Breast epithelium (tissue), 4 donors: ENCODE results near the gene GPR148. TPM values are rescaled to one million over a fixed set of nuclear protein-coding genes. Genes with fewer than 3 reads are reported as not detected.

ENCODE experiments used
- DNase-seq, 2 donors: peaks; one replicate each; pipeline ENCODE4 v3.0.0-alpha.2; 2019; ENCODE audit warnings: low spot score in 2 of 2
- H3K27ac ChIP-seq, 2 donors: fragments of 200-600 bp; sonication (generic) in 1 of 2; one replicate each; pipeline ENCODE4 v1.5.1; 2016 to 2019; ENCODE audit warnings: mild to moderate bottlenecking in 1 of 2
- H3K27me3 ChIP-seq, 2 donors: fragments of 200-600 bp; sonication (generic) in 1 of 2; one replicate each; pipeline versions ENCODE4 v1.5.1 to v1.6.0; 2017 to 2019; ENCODE audit warnings: control low read depth in 1 of 2, mild to moderate bottlenecking in 1 of 2
- H3K36me3 ChIP-seq: fragments of 200-600 bp; one replicate; pipeline ENCODE4 v1.5.1; 2019
- H3K4me1 ChIP-seq, 2 donors: fragments of 200-600 bp; sonication (generic); one replicate each; pipeline ENCODE4 v1.5.1; 2016 to 2019; ENCODE audit warnings: control low read depth in 1 of 2
- H3K4me3 ChIP-seq, 3 donors: fragments of 200-600 bp; sonication (generic); 1 replicate in 2 of 3; 2 replicates in 1 of 3; pipeline ENCODE4 v1.5.1; 2016 to 2019; ENCODE audit warnings: mild to moderate bottlenecking in 3 of 3, moderate library complexity in 2 of 3
- H3K9me3 ChIP-seq, 2 donors: fragments of 200-600 bp; sonication (generic) in 1 of 2; one replicate each; pipeline ENCODE4 v1.5.1; 2016 to 2019; ENCODE audit warnings: control low read depth in 1 of 2
- CTCF ChIP-seq, 3 donors: fragments of 450-650 bp; IDR thresholded peaks; one replicate each; pipeline ENCODE4 v1.5.1; 2016 to 2017; ENCODE audit warnings: antibody characterized with exemption in 3 of 3, mild to moderate bottlenecking in 3 of 3, moderate library complexity in 3 of 3
- POLR2A ChIP-seq: fragments of 450-650 bp; IDR thresholded peaks from one replicate; pipeline ENCODE4 v1.6.1; 2016; ENCODE audit warnings: antibody characterized with exemption, mild to moderate bottlenecking, moderate library complexity
- POLR2AphosphoS5 ChIP-seq, 3 donors: sonication (generic); formaldehyde crosslinking; IDR thresholded peaks; one replicate each; pipeline ENCODE4 v1.6.1; 2017; ENCODE audit warnings: antibody characterized with exemption in 3 of 3
- intact Hi-C: fragments of 100-400 bp; cut with DNase I; formaldehyde crosslinking; loops from one replicate; pipeline ENCODE4 v1.15.1; 2023; ENCODE audit warnings: low total_unique reads
- total RNA-seq, 3 donors: library from RNA; depleted of rRNA; stranded (reverse); fragments of >200 nt; gene quantifications; one replicate each; pipeline ENCODE4 v1.1.0, GENCODE V29; 2016

Gene GPR148
- total RNA-seq, 3 donors from 2014 or later = not detected

GRCh38 chr2:130743278-130743677 lies 14.4 kb downstream of the GPR148 start:
- Histone ChIP-seq H3K9me3 (no peaks in the 10 kb centered on the region), H3K27ac (no peak overlapping the region), H3K36me3 (no peaks in the 10 kb centered on the region), H3K4me3 (no peak overlapping the region), H3K4me1 (no peaks in the 10 kb centered on the region), H3K27me3 (no peaks in the 10 kb centered on the region)
- DNase-seq = no peak
- TF ChIP-seq POLR2AphosphoS5 (IDR thresholded peaks at IDR 0.05) = no peak
- no peak for TF ChIP-seq POLR2A
- TF ChIP-seq CTCF (IDR thresholded peaks at IDR 0.05) = no peak
- intact Hi-C loops = no loop called here

- Histone ChIP-seq H3K27ac (no peak overlapping the region), H3K9me3 (no peaks in the 10 kb centered on the region), H3K4me1 (no peaks in the 10 kb centered on the region), H3K4me3 (no peak overlapping the region), H3K27me3 (no peaks in the 10 kb centered on the region), H3K36me3 (no peaks in the 10 kb centered on the region)
- no peak for TF ChIP-seq POLR2A
- no peak for TF ChIP-seq CTCF (IDR thresholded peaks at IDR 0.05)
- TF ChIP-seq POLR2AphosphoS5 (IDR thresholded peaks at IDR 0.05) = no peak
- intact Hi-C loops = no loop called here
- DNase-seq = no peak
Observed at GRCh38 chr2:130744287-130745117, 15.6 kb downstream of the GPR148 start.

GRCh38 chr2:130749078-130749477 lies 20.2 kb downstream of the GPR148 start:
- intact Hi-C loops = no loop called here
- no peaks in the 10 kb centered on the region for H3K4me1 ChIP-seq
- no peak overlapping the region for H3K4me3 ChIP-seq
- H3K27ac ChIP-seq = no peak overlapping the region
- no peaks in the 10 kb centered on the region for H3K9me3 ChIP-seq
- TF ChIP-seq POLR2AphosphoS5 (IDR thresholded peaks at IDR 0.05) (no peak), POLR2A (no peak), CTCF (IDR thresholded peaks at IDR 0.05) (no peak)
- DNase-seq = no peak
- H3K36me3 ChIP-seq = no peaks in the 10 kb centered on the region
- H3K27me3 ChIP-seq = peaks cover 0 to 9% of the 10 kb centered on the region in 2 donors

GRCh38 chr2:130749641-130750040 lies 20.8 kb downstream of the GPR148 start:
- DNase-seq = no peak
- no peaks in the 10 kb centered on the region for H3K9me3 ChIP-seq
- intact Hi-C loops = no loop called here
- H3K4me1 ChIP-seq = no peaks in the 10 kb centered on the region
- no peak for TF ChIP-seq POLR2AphosphoS5 (IDR thresholded peaks at IDR 0.05)
- no peak for TF ChIP-seq POLR2A
- TF ChIP-seq CTCF (IDR thresholded peaks at IDR 0.05) = no peak
- no peak overlapping the region for H3K4me3 ChIP-seq
- peaks cover 0 to 10% of the 10 kb centered on the region in 2 donors for H3K27me3 ChIP-seq
- H3K27ac ChIP-seq = no peak overlapping the region
- no peaks in the 10 kb centered on the region for H3K36me3 ChIP-seq

GRCh38 chr2:130754811-130755210 lies 25.9 kb downstream of the GPR148 start:
- H3K4me1 ChIP-seq = no peaks in the 10 kb centered on the region
- intact Hi-C loops = no loop called here
- no peak overlapping the region for H3K4me3 ChIP-seq
- TF ChIP-seq CTCF (IDR thresholded peaks at IDR 0.05) (no peak), POLR2AphosphoS5 (IDR thresholded peaks at IDR 0.05) (no peak), POLR2A (no peak)
- no peaks in the 10 kb centered on the region for H3K9me3 ChIP-seq
- no peak overlapping the region for H3K27ac ChIP-seq
- DNase-seq = no peak
- no peaks in the 10 kb centered on the region for H3K36me3 ChIP-seq
- peaks cover 0 to 52% of the 10 kb centered on the region in 2 donors for H3K27me3 ChIP-seq
